ENCODE measurements around the gene ARF4.

ARF4 gene

DNA sequence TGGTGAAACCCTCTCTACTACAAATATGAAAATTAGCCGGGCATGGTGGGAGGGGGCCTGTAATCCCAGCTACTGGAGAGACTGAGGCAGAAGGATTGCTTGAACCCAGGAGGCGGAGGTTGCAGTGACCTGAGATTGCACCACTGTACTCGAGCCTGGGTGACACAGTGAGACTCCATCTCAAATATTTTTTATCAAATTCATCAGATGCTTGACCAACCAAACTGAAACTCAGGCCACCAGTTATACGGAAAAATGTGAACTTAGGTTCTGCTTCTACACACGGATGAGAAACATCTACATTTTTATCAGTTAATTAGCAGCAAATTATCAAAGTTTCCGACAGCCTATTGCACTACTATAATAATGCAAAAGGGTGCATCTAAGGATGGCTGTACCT, 4.8 kb downstream of the ARF4 start:
- peak overlapping the region in 1 of 3 experiments; percentile 58 for H3K4me3 Mint-ChIP-seq
- no peaks in the 10 kb centered on the region for H3K9me3 Mint-ChIP-seq
- no peak overlapping the region for H3K27ac Mint-ChIP-seq
- H3K4me1 Mint-ChIP-seq: peaks cover 34% of the 10 kb centered on the region
- H3K27me3 Mint-ChIP-seq (ENCODE audit: low read depth): no peaks in the 10 kb centered on the region
- TF ChIP-seq, protein P1, sequence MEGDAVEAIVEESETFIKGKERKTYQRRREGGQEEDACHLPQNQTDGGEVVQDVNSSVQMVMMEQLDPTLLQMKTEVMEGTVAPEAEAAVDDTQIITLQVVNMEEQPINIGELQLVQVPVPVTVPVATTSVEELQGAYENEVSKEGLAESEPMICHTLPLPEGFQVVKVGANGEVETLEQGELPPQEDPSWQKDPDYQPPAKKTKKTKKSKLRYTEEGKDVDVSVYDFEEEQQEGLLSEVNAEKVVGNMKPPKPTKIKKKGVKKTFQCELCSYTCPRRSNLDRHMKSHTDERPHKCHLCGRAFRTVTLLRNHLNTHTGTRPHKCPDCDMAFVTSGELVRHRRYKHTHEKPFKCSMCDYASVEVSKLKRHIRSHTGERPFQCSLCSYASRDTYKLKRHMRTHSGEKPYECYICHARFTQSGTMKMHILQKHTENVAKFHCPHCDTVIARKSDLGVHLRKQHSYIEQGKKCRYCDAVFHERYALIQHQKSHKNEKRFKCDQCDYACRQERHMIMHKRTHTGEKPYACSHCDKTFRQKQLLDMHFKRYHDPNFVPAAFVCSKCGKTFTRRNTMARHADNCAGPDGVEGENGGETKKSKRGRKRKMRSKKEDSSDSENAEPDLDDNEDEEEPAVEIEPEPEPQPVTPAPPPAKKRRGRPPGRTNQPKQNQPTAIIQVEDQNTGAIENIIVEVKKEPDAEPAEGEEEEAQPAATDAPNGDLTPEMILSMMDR (IDR thresholded peaks at IDR 0.05; ENCODE audit: unreplicated experiment in 3 of 3): no peak
- H3K36me3 Mint-ChIP-seq (ENCODE audit: low read depth): peaks cover 21% of the 10 kb centered on the region

DNA sequence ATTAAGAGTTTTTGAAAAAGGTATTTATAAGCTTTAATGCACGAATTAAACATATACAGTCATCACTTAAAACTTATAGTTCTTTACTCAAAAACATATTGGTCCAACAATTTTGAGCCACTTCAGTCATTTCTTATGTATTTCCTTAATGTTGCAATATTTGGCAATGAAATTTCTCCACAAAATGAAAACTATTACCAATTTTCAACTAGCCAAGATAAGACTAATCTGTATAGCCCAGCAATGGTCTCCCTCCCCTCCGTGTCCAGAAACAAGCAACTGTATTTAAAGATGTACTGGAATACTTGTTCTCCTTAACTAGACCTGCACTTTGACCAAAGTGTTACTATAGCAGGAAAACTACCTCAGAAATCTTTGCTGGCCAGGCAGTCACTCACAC, 9.2 kb downstream of the ARF4 start:
- Mint-ChIP-seq H3K4me3 (no peak overlapping the region), H3K9me3 (no peaks in the 10 kb centered on the region), H3K27me3 (ENCODE audit: low read depth) (no peaks in the 10 kb centered on the region), H3K4me1 (peaks cover 12% of the 10 kb centered on the region), H3K27ac (no peak overlapping the region), H3K36me3 (ENCODE audit: low read depth) (peaks cover 24% of the 10 kb centered on the region)
- TF ChIP-seq, protein P1 (IDR thresholded peaks at IDR 0.05; ENCODE audit: unreplicated experiment in 3 of 3): no peak

DNA sequence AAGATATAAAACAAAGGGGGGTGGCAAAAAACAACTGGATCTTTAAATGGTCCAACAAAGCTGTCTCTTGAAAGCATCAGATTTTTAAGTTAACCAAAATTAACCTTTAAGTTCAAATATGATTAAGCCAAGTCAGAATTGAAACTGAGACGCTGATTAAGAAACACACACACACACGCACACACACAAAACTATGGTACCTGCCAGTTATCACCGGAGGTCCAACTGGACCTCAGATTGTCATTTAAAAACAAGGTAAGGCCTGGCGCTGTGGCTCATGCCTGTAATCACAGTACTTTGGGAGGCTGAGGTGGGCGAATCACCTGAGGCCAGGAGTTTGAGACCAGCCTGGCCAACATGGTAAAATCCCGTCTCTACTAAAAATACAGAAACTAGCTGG, 10.4 kb downstream of the ARF4 start:
- no peak overlapping the region for H3K27ac Mint-ChIP-seq
- TF ChIP-seq, protein P1 (IDR thresholded peaks at IDR 0.05; ENCODE audit: unreplicated experiment in 3 of 3): no peak
- no peaks in the 10 kb centered on the region for H3K9me3 Mint-ChIP-seq
- no peak overlapping the region for H3K4me3 Mint-ChIP-seq
- H3K36me3 Mint-ChIP-seq (ENCODE audit: low read depth): peaks cover 27% of the 10 kb centered on the region
- H3K4me1 Mint-ChIP-seq: peaks cover 3% of the 10 kb centered on the region
- H3K27me3 Mint-ChIP-seq (ENCODE audit: low read depth): no peaks in the 10 kb centered on the region

DNA sequence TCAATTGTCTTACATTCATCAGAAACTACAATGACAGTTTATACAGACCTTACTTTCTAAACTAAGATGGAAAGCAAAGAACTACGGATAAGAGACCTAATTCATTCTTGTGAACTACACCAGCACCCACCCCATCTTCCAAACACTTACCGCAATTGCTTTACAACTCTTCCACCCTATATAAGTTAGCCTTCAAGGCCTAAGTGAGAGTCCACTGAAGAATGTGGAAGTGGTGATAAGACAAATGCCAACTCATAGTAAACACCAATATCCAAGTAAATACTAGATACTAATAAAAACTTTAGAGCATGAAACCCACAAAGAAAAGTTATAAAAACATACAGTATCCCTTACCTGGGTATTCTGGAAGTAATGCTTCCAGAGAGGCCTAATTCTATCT, 13.6 kb downstream of the ARF4 start:
- peaks cover 33% of the 10 kb centered on the region for H3K36me3 Mint-ChIP-seq (ENCODE audit: low read depth)
- no peak overlapping the region for H3K27ac Mint-ChIP-seq
- TF ChIP-seq, protein P1 (IDR thresholded peaks at IDR 0.05; ENCODE audit: unreplicated experiment in 3 of 3): no peak
- no peaks in the 10 kb centered on the region for H3K9me3 Mint-ChIP-seq
- no peaks in the 10 kb centered on the region for H3K27me3 Mint-ChIP-seq (ENCODE audit: low read depth)
- H3K4me1 Mint-ChIP-seq: no peaks in the 10 kb centered on the region
- no peak overlapping the region for H3K4me3 Mint-ChIP-seq

DNA sequence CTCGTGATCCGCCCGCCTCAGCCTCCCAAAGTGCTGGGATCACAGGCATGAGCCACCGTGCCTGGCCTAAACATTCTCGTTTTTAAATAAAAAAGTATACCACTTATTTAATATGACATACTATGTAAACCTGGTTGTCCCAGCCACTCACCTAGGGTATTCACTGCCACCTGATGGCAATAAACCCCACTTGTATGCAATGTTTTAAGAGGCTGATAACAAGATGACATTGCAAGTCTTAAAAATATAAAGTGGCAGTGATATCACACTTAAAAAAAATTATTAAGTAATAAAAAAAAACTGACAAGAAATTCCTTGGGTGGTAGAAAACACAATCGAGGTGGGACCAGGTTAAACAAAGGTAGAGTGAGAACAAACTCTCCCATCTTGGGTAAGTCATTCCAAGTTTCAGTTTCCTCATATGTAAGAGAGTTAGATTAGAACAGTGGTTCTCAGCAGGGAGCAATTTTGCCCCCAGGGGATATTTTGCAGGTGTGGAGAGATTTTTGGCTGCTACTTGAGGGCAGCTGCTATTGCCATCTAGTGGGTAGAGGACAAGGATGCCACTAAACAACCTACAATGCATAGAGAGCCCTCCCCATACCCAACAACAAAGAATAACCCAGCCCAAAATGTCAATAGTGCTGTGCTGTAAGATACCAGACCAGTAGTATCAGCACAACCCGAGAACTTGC, 14.5 kb downstream of the ARF4 start:
- Mint-ChIP-seq H3K9me3 (no peaks in the 10 kb centered on the region), H3K36me3 (ENCODE audit: low read depth) (peaks cover 35% of the 10 kb centered on the region), H3K27ac (peak overlapping the region in 1 of 3 experiments; percentile 19), H3K4me3 (no peak overlapping the region), H3K27me3 (ENCODE audit: low read depth) (no peaks in the 10 kb centered on the region), H3K4me1 (no peaks in the 10 kb centered on the region)
- TF ChIP-seq, protein P1 (IDR thresholded peaks at IDR 0.05; ENCODE audit: unreplicated experiment in 3 of 3): no peak

DNA sequence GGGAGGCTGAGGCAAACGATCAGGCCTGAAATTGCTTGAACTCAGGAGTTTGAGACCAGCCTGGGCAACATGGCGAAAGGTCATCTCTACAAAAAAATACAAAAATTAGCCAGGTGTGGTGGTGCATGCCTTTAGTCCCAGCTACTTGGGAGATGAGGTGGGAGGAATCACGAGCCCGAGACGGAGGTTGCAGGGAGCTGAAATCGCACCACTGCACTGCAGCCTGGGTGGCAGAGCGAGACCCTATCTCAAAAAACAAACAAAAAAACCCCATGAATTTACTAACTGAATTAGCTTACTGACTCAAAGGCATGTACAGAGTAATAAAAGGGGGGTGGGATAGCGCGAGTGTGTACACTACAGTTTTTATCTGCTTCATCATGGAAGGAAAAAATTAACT, 19.3 kb downstream of the ARF4 start:
- H3K4me3 Mint-ChIP-seq: peak overlapping the region in 1 of 3 experiments; percentile 8
- peaks cover 4% of the 10 kb centered on the region for H3K4me1 Mint-ChIP-seq
- peaks cover 64% of the 10 kb centered on the region for H3K36me3 Mint-ChIP-seq (ENCODE audit: low read depth)
- TF ChIP-seq, protein P1 (IDR thresholded peaks at IDR 0.05; ENCODE audit: unreplicated experiment in 3 of 3): no peak
- peak overlapping the region; percentile 82 to 93 (median 92) for H3K27ac Mint-ChIP-seq
- H3K9me3 Mint-ChIP-seq: no peaks in the 10 kb centered on the region
- H3K27me3 Mint-ChIP-seq (ENCODE audit: low read depth): no peaks in the 10 kb centered on the region
